Measurements from ENCODE around the gene VWA8.

- TF ChIP-seq CTCF (IDR thresholded peaks at IDR 0.05) (no peak), POLR2A (IDR thresholded peaks at IDR 0.05) (no peak)
Measured at GRCh38 chr13:41952749-41953148, 8.2 kb downstream of the VWA8 start.
